Activated naive CD8-positive, alpha-beta T cell treated with anti-CD3 and anti-CD28 coated beads, Interleukin-2, amount 10 ng/mL, durations not matched to agents 7 days and 5 days (primary cell): Measurements from ENCODE around the gene MPEG1. TPM values are rescaled to one million over a fixed set of nuclear protein-coding genes. Genes with fewer than 3 reads are reported as not detected.

ENCODE experiments used
- total RNA-seq, 2 experiments: library from RNA; stranded (reverse); gene quantifications; one replicate each; pipeline ENCODE4 v1.2.3, GENCODE V29; 2021

The MPEG1 gene
- total RNA-seq, 2 experiments from 2014 or later = 1.7 to 2.0 TPM

Other genes starting within 250 kb of the MPEG1 start
- not detected for gene GLYATL1B, start 126.6 kb downstream of the MPEG1 start, total RNA-seq
- gene FAM111B, start 105.7 kb downstream of the MPEG1 start, total RNA-seq = 10 to 100 TPM; 43.8 to 45.1 TPM
- 100 to 1,000 TPM; 147 to 153 TPM for gene FAM111A, start 70.1 kb downstream of the MPEG1 start, total RNA-seq
- gene DTX4, start 40.8 kb downstream of the MPEG1 start, total RNA-seq = under 1 TPM; 0.47 to 0.94 TPM
- gene OR5AN1, start 146.0 kb upstream of the MPEG1 start, total RNA-seq = not detected
- gene OR5A2, start 213.5 kb upstream of the MPEG1 start, total RNA-seq = not detected
- not detected for gene OR5A1, start 223.5 kb upstream of the MPEG1 start, total RNA-seq
- gene OR4D6, start 244.0 kb upstream of the MPEG1 start, total RNA-seq = not detected